ENCODE results near the gene DUSP6.

Gene DUSP6

GRCh38 chr12:89309440-89309802 lies 42.9 kb downstream of the DUSP6 start:
- no peak overlapping the region for H3K4me3 ChIP-seq (ENCODE audit: low read depth, low read length)
- no peak for DNase-seq (ENCODE audit: low read depth)

- no peak for DNase-seq (ENCODE audit: low read depth)
- H3K4me3 ChIP-seq (ENCODE audit: low read depth, low read length): no peak overlapping the region
These were observed 44.6 kb downstream of the DUSP6 start for GRCh38 chr12:89307474-89308253.

- no peak for DNase-seq (ENCODE audit: low read depth)
- no peak overlapping the region for H3K4me3 ChIP-seq (ENCODE audit: low read depth, low read length)
These were observed 45.4 kb downstream of the DUSP6 start for GRCh38 chr12:89306827-89307473.

GRCh38 chr12:89305373-89305772 lies 46.9 kb downstream of the DUSP6 start:
- DNase-seq (ENCODE audit: low read depth): no peak
- H3K4me3 ChIP-seq (ENCODE audit: low read depth, low read length): no peak overlapping the region

- DNase-seq (ENCODE audit: low read depth): no peak
- no peak overlapping the region for H3K4me3 ChIP-seq (ENCODE audit: low read depth, low read length)
These were observed 52.4 kb downstream of the DUSP6 start for GRCh38 chr12:89299931-89300330.

GRCh38 chr12:89299417-89299816 lies 52.9 kb downstream of the DUSP6 start:
- no peak overlapping the region for H3K4me3 ChIP-seq (ENCODE audit: low read depth, low read length)
- no peak for DNase-seq (ENCODE audit: low read depth)
